Kasumi-1 (cell line): Measurements from ENCODE around the gene SPATC1L.

ENCODE experiments used
- DNase-seq, 2 experiments: peaks; one replicate each; lab custom pipeline; 2025; lab: John Stamatoyannopoulos, UW

The SPATC1L gene

DNA sequence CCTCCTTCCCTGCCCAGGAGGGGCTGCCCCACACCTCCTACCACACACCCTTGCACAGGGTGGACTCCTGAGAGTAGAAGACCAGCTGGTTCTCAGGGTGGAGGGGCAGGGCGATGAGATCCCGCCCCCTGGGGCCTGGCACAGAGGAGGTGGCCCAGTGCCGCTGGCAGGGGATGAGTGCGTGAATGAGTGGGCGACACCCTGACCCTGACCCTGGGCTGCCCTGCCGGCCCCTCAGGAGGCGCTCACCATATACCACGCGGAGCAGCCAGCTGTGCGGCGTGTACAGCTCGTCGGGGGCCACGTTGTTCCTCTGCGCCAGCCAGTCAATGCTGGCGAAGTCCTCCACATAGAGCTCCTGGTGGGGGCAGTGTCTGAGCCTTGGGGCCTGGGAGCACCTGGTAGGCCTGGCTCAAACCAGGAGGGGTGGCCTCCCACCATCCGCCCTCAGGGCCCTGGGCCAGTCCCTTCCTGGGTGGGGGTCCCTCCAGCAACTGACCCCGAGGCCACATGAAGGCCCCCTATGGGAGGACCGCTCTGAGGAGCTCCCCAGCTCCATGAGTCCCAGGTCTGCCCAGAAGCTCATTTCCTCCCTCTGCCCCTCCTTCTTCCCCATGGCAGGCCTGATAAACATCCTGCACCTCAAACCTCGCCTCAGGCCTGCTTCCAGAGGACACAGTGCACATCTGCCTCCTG, 31.3 kb upstream of the SPATC1L start:
- no peak for DNase-seq

DNA sequence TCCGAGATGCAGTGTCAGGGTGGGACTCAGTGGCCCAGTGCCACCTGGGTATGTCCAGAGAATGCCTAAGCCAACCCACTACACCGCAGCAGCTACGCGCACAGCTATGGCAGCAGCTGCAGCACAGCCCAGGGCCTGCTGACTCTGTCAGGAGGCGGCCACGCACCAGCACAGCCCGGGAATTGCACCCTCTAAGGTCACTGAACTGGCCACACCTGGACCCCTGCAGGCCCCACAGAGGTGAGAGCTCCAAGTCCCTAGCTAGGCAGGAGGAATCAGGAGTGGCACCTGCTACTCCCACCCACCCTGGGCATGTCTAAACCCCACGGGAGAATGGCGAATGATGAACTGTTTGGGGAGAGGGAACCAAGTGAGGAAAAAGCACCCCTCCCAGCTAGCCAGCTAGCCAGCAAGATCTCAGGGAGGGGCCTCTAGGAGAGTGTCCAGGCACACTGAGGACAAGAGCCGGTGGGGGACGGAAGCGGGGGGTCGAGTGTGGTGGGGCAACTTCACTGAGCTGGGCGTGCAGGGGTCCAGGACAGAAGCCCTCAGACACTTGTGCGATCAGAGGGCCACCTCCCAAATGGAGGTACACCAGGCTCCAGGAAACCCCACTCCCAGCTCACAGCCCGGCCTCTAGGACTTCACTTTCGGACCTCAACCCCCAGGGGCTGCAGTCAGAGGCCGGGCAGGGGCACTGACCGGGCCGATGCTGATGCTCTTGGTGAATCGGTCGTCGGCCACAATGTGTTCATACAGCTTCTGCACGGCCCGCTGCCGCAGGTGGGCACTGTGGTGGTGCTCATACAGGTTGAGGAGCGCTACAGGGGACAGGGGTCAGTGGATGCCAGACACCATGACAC, 30.4 kb upstream of the SPATC1L start:
- DNase-seq = no peak

DNA sequence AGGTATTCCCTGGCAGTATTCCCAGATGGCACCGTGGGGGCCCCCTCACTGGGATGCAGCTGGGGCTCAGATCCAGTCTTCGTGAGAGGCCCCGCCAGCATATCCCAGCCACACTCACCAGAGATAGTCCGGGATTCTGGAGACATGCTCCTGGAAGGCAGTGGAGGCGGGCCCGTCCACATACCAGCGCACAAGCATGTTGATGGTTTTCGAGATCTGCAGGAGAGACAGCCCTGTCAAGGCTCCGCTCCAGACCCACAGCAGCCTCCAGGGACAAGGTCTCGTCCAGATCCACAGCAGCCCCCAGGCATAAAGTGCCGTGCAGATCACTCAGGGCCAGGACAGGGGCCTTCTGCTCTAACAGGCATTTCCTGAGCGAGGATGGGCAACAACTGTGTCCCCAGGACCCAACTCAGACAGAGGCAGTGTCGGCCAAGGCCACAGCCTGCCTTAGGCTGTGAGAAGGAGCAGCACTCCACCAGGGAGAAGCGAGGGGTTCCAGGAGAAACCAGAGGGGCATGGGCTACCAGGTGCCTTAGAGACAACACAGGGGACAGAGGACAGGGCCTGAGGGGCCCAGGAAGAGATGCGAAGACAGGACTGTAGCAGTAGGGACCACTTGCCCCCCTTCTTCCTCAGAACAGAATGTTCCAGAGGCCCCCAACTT, 29.5 kb upstream of the SPATC1L start:
- DNase-seq = no peak

DNA sequence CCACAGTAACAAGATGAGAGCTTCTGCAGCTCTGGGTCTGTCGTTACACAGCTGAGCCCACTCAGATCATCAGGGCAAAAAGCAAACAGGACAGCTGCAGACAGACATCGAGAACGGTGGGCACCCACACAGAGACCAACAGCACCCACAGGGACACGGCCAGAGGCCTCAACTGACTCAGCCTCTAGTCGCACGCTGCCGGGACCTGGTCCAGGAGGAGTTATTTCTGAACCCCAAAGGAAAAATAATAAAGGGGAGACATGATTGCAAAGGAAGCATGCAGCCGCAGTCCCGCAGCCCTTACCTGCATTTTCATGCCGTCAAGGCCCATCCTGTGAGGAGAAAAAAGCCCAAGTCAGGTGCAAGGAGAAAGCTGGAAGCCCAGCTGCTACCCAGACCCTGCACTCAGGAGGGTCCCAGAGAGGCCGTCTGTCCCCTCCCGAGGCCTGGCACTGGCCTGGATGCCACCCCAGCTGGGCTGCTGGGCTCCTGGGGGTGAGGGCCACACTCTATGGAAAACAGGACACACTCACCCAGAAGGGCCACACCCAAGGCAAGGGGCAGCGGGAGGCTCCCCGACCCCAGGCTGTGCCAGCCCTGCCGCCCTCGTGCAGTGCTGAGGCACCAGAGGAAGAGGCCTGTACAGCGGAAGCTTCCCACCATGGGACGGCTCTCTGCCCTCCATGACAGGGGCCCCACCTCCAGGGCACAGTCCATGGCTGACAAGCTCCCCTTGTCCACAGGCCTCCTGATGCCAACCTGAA, 28.6 kb upstream of the SPATC1L start:
- no peak for DNase-seq

DNA sequence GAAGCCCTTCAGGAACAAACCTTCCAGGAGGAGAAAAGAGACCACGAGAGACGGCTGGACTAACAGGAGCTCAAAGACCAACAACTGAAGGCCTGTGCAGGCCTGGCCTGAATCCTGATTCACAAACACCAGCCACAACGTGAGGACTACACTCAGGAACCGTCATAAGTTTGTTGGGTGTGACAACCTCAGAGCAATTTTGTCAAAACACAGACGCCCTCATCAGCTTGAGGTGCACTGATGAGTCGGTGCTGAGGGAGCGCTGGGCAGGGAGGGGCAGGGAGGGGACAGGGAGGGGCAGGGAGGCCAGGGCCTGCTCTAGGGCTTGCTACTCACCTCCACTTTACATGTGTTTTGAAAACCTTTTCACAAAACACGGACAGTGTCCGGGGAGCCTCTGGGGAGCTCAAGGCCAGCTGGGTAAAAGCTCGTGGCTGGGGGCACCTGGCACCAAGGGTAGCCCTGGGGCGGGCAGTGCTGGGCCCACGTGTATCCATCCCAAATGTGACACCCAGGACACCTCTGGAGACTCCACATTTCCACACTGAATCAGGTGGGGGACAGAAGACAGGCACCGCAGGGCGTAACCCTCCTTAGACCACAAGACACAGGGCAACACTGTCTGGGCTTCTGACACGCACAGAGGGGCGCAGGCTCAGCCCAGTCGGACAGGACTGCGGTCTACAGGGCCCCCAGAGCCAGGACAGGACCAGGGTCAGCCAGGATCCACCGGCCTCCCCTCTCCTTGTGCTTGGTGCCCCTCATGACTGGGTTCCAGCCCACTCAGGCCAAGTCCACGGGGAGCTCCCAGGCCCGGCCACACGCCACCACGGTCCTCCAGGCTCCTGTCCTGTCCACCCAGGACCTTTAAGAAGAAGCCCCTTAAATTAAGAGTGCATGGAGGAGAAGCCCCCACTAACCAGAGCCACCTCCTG, 27.8 kb upstream of the SPATC1L start:
- DNase-seq = no peak

DNA sequence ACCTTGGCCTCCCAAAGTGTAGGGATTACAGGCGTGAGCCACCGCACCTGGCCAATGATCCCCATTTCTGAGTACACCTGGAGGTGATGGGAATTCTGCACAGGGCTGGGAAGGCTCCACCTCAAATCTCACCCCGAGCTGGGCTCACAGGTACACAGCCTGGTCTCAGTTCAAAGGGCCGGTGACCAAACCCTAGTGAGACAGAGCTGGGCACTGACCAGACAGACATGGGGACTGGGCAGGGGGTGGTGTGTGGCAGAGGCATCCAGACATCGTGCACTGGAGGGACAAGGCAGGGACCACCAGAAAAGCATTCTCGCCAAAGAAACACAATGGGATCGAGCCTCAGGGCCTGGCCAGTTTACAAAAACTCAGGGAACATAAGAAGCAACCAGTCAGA, 27.1 kb upstream of the SPATC1L start:
- no peak for DNase-seq

DNA sequence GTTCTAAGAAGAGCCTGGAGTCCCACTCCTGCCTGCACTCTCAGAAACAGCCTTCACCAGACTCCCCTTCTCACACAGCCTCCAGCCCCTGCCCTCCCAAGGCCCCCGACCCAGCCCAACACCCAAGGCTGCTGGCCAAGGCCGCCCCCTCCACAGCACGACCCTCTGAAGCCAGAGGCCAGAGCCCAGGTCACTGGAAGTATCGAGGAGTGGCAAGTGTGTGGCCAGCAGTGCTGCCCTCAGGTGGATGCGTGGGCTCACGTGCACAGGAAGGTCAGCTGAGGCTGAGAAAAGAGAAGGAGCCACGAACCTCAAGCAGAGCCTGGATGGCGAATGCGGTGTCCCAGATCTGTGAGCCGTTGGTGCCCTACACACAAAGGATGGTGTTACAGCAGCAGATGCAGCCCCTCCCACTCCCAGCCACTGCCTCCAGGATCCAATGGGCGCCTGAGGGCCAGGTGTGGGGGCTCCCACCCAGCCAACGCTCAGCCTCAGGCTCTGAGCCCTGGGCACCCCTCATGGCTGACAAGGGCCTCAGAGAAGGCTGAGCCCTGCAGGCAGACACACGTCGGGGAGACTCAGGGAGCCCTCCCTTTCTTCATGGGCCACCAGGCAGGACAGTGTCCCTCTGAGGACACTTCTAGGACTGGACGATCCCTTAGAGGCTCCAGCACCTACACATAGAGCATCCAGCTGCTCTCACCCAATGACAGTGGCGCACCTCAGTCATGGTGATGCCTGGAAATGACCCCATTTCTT, 26.3 kb upstream of the SPATC1L start:
- no peak for DNase-seq

DNA sequence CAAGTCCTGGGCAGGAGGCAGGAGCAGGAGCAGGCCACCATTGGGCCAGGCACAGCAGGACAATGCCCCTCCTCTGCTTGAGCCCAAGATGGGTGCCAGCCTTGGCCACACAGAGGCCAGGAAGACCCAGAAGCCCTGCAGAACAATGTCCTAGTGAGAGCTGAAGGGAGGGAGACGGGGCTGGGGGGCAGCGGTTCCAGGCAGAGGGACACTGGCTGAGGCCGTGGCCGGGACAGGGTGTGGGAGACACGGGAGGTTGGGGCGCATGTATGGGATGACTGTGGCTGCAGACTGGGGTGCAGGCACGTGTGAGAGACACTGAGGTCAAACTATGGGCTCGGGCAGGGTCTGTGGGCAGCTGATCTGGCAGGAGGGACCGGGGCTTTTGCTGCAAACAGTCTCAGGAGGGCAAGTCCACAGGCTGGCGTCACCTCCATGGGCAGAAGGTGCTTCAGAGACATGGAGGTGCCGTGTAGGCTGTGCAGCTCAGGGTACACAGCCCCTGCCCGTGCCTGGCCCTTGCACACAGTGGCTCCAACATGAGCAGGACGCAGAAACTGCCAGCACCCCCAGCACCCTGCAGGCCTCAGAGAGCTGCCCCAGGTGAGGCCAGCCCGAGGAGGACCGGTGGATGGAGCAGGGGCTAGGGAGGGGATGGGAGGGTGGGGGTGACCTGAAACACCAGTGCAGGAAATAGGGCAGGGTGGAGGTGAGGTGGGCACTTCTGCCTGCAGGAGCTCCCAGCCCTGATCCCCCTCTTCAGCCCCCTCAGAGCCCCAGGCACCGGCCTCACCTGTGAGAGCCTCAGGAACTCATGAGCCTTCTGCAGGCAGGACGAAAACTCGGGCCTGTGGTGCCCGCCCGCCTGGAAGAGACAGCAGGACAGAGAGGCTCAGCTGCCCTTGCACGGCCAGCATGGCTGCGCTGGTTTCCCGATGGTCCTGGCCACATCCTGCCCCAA, 24.8 kb upstream of the SPATC1L start:
- DNase-seq = no peak

DNA sequence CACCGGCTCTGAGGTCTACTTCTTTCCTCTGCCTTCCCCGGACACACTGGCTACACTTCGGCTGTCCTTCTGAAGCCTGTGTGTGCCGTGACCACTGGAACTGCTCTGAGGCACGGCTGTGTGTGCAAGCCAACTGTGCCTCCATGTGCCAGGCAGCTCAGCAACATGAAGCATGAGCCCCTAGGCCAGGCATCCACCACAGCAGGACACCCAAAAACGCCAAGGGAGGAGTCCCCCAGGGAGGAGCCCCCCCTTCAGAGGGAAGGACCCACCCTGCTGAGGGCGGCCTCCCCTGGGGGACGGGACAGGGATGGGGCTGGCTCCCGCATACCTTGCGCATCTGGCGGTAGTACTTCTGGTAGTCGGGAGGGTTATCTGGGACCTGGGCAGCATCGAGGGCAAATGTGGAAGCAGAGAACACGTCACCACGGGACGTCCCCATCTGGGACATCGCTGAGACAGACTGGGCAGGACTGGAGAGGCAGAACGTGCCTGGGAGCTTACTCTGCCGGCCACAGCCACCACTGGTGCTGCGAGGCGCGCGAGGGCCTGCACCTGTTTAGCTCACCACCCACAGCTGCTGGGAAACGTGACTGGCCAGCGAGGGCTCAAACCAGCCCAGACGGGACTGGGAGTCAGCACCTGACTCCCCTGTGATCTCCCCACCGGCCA, 23.8 kb upstream of the SPATC1L start:
- DNase-seq = no peak

DNA sequence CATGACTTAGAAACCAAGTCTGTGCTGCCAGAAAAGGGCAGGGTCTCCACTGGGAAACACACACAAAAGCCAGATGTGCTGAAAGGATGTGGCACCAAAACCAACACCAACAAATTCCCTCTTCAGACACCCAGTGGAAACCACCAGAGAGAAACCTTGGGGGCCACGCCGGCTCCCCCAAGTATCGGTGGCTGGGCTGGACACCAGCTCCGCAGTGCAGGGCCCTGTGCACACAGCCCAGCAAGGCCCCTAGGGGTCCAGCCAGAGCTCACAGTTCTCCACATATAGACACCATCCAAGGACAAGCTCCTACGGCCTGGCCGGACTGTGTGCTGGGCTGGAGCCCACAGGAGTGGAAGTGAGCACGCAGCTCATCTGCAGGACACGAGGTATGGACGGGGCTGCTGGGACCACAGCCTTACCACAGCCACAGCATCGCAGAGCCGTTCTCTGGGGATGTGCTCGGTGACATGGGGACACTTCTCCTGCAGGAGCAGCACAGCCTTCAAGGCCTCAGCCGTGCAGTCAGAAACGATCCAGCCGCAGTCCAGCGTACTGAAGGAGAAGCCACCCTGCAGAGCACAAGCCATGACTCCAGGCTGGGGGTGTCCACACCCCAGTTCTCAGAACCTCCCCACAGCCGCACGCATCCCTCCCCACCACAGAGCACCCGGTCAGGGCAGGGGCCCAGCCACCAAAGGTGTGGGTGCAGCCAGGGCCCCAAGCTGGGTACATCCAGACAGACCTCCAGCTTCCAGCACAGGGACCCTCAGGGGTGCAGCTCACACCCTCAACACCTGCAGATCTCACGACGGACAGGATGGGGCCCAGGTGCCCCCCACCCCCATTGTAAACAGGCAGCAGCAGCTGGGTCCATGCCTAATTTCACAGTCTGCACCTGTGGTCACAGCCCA, 23.0 kb upstream of the SPATC1L start:
- DNase-seq = no peak

DNA sequence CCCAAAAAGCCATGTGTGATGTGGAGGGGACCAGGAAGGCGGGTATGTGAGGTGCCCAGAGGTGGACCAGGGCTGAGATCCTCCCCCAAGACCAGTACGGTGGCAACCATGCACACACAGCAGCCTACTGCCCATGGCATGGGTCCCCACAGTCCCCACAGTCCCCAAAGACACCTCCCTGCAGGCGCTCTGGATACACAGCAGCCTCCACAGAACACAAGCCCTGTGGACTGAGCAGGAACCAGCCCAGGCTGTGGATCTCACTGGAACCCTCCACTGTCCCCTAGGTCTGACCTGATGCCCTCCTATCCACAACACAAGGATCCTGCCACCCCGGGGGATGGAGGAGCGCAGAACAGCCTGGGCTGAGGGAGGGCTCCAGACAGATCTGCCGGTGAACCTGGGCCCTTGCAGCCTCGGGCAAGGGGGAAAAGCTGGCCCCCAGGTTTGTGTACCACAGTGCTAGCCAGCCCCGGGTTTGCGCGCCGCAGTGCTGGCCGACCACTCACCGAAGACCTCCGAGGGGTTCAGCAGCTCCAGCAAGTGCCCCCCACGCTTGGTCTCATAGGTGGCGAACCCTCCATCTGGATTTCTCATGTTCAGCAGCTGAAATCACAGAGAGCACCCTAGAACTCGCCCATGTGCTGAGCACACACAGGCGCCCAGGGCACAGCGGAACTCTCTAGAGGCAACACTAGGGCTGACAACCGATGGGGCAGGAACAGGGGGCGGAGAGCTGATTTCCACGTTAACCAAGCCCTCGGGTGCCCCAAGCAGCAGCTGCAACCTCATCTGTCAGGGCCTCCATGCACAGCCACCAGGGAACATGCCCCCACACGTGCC, 22.1 kb upstream of the SPATC1L start:
- DNase-seq = no peak

DNA sequence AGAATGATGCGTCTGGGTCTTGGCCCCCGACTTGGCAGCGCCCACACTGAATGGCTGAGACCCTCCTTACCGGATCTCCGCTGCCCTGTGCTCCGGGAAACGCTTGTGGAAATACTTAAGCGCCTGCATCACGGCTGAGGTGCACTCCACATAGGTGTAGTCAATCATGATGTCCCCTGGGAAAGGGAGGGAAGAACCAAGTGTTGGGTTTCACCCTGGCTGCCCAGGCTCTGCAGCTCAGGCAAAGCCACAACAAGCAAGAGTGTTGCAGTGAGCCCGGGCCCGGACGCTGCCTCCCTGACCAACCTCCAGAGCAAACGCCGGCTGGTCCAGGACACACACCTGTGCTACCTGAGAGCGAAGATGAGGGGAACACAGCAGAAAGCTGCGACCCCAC, 21.5 kb upstream of the SPATC1L start:
- DNase-seq = no peak

DNA sequence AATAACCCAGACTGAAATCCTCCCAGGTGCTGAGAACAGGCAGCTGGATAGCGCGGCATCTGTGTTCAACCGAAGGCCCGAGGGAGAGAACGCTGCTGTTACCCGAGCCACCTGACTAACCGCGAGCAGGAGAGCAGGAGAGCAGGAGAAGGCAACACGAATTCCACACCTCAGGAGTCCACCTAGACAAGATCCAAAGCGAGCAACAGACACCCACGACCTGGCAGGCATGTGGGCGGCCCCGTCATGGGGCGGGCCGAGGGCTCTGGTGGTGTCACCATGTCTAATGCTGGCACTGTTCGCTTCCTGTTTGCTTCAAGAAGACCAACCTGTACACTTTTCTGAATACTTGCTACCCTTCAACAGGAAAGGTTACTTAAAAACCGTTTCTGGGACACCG, 20.9 kb upstream of the SPATC1L start:
- DNase-seq = no peak

DNA sequence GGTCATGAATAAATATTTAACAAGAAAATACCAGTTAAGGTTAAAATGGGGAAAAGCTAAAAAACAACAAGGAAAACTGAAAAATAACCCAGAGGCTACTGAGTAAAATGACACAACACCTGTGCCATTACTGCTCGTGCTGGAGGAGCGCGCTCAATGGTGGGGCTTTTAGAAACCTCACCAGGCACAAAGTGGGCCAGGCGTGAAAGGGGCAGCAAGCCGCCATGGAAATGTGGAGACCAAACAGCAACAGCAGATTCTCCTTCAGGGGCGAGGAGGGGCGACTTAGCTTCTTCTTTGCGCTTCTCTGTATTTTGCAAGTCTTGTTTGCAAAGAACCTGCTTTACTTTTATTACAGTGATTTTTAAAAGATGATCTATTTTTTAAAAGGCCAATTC, 18.9 kb upstream of the SPATC1L start:
- no peak for DNase-seq

DNA sequence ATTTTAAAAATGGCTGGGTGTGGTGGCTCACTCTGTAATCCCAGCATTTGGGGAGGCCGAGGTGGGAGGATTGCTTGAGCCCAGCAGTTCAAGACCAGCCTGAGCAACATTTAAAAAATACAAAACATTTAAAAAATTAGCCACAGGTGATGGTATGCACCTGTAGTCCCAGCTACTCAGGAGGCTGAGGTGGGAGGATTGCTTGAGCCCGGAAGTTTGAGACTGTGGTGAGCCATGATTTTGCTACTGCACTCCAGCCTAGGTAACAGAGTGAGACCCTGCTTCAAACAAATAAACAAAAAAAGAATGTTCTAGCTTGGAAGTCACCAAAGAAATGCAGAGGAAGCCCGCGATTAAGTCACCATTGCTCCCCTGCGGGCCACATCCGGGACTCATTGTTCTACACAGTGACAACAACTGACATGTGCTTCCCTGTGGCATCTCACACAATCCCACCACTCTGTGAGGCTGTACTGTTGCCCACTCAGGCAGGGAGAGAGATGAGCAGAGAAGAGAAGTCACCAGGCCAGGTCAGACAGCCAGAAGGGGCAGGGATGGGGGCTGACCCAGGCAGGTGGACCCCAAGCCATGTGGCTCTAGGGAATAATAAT, 18.4 kb upstream of the SPATC1L start:
- DNase-seq = no peak
